Measurements from ENCODE around the gene TNS3. TPM values are rescaled to one million over a fixed set of nuclear protein-coding genes. Genes with fewer than 3 reads are reported as not detected.

Gene TNS3
- total and polyA plus RNA-seq, 2 of the 13 experiments (the other 11 are each of a cell fraction or from before 2014, with no cell fraction given): 52.9 to 55.7 TPM

DNA sequence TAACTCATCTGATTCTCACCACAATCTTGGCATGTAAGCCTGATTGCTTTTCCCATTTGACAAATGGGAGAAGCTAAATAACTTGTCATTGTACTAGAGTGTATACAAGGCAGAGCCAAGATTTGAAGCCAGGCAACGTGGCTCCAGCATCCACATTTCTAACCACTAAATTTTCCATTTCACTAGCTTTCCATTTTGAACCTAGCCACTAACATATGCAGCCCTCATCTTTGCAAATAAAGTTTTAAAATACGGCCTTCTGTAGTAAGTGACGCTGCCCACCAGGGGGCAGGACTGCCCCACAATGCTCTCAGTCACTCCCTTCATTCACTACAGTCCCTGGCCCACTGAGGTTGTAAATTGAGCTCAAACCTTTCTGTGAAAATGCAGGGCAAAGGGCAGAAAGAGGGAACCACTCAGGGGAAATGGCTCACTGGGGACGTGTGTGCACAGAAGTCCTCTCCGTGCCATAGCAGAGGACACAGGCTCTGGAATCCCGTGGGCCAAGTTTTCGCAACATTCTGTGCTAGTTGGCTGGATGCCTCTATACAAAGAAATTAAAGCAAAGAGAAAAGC lies 315.7 kb downstream of the TNS3 start (continued):
- TF ChIP-seq, protein P1, sequence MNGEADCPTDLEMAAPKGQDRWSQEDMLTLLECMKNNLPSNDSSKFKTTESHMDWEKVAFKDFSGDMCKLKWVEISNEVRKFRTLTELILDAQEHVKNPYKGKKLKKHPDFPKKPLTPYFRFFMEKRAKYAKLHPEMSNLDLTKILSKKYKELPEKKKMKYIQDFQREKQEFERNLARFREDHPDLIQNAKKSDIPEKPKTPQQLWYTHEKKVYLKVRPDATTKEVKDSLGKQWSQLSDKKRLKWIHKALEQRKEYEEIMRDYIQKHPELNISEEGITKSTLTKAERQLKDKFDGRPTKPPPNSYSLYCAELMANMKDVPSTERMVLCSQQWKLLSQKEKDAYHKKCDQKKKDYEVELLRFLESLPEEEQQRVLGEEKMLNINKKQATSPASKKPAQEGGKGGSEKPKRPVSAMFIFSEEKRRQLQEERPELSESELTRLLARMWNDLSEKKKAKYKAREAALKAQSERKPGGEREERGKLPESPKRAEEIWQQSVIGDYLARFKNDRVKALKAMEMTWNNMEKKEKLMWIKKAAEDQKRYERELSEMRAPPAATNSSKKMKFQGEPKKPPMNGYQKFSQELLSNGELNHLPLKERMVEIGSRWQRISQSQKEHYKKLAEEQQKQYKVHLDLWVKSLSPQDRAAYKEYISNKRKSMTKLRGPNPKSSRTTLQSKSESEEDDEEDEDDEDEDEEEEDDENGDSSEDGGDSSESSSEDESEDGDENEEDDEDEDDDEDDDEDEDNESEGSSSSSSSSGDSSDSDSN (CRISPR knock-in tag; IDR thresholded peaks at IDR 0.05): 0 out of 2 replicates have a peak, but pooled peaks have one; percentile 35
- TF ChIP-seq NFE2L1 (CRISPR knock-in tag; IDR thresholded peaks at IDR 0.05; ENCODE audit: borderline replicate concordance) (no peak), MATR3 (CRISPR knock-in tag; IDR thresholded peaks at IDR 0.05) (no peak), STAG1 (CRISPR knock-in tag; IDR thresholded peaks at IDR 0.05) (peak; percentile 98), SALL1 (CRISPR knock-in tag; IDR thresholded peaks at IDR 0.05) (peak; percentile 58), PLSCR1 (CRISPR knock-in tag; IDR thresholded peaks at IDR 0.05; ENCODE audit: borderline replicate concordance) (no peak), NR2F1 (CRISPR knock-in tag; IDR thresholded peaks at IDR 0.05) (no peak), SPEN (CRISPR knock-in tag; IDR thresholded peaks at IDR 0.05; ENCODE audit: low read depth) (no peak), ATF6 (CRISPR knock-in tag; conservative IDR thresholded peaks at IDR 0.05) (0 out of 2 replicates have a peak, but pooled peaks have one; percentile 61)

All from HepG2 (cell line).